Transverse colon (tissue), 4 donors: ENCODE results near the gene UBR7. TPM values are rescaled to one million over a fixed set of nuclear protein-coding genes. Genes with fewer than 3 reads are reported as not detected.

ENCODE experiments used
- DNase-seq: peaks from one replicate; pipeline ENCODE4 v3.0.0-alpha.2; 2019
- H3K27ac ChIP-seq, 4 donors: fragments of 200-600 bp; sonication (generic); 2 replicates each; pipeline ENCODE4 v1.5.1; 2016 to 2018; ENCODE audit warnings: inconsistent platforms in 4 of 4
- H3K27me3 ChIP-seq: fragments of 200-600 bp; sonication (generic); 2 replicates; pipeline ENCODE4 v1.5.1; 2017; ENCODE audit warnings: inconsistent platforms
- H3K36me3 ChIP-seq, 4 donors: fragments of 200-600 bp; sonication (generic); 2 replicates each; pipeline ENCODE4 v1.5.1; 2017 to 2019; ENCODE audit warnings: inconsistent platforms in 4 of 4
- H3K4me1 ChIP-seq, 4 donors: fragments of 200-600 bp; sonication (generic); 2 replicates each; pipeline ENCODE4 v1.5.1; 2017 to 2020; ENCODE audit warnings: inconsistent platforms in 4 of 4
- H3K4me3 ChIP-seq, 4 donors: fragments of 200-600 bp; sonication (generic); 1 replicate in 1 of 4; 2 replicates in 3 of 4; pipeline versions ENCODE4 v1.5.1 to v1.6.1; 2017 to 2019; ENCODE audit warnings: inconsistent platforms in 4 of 4
- H3K9me3 ChIP-seq, 2 donors: fragments of 200-600 bp; sonication (generic); 2 replicates each; pipeline ENCODE4 v1.5.1; 2017 to 2019; ENCODE audit warnings: inconsistent platforms in 2 of 2
- EP300 ChIP-seq: sonication (generic); formaldehyde crosslinking; IDR thresholded peaks from one replicate; pipeline ENCODE4 v1.6.1; 2017; ENCODE audit warnings: antibody characterized with exemption, low read depth
- POLR2A ChIP-seq: fragments of 450-650 bp; IDR thresholded peaks from one replicate; pipeline ENCODE4 v1.6.1; 2016; ENCODE audit warnings: antibody characterized with exemption, mild to moderate bottlenecking, moderate library complexity
- POLR2AphosphoS5 ChIP-seq, 3 donors: sonication (generic); formaldehyde crosslinking; IDR thresholded peaks; one replicate each; pipeline ENCODE4 v1.6.1; 2016; ENCODE audit warnings: antibody characterized with exemption in 3 of 3
- WGBS, 2 donors: methylation state at CpG; one replicate each; pipeline ENCODE4 v1.1.5; 2018; ENCODE audit warnings: low coverage in 1 of 2; 5-methylcytosine and 5-hydroxymethylcytosine counted together
- in situ Hi-C, 4 donors: fragments of 200-750 bp; cut with MboI; loops; one replicate each; pipeline versions ENCODE4 v1.15.0 to v1.15.1; 2017; ENCODE audit warnings: low sequenced_read_pairs in 3 of 4, low pct_ligation_motif_present in 1 of 4, low pct_unique_long_range_greater_than_20kb in 1 of 4
- intact Hi-C: fragments of 100-400 bp; cut with DNase I; formaldehyde crosslinking; loops from one replicate; pipeline ENCODE4 v1.15.1; 2023; ENCODE audit warnings: low total_unique reads
- total RNA-seq, 4 donors: library from RNA; depleted of rRNA; stranded (reverse); fragments of >200 nt; gene quantifications; one replicate each; pipeline ENCODE4 v1.1.0, GENCODE V29; 2016
- TF ChIP-seq, protein P1 (sequence below), 5 experiments: fragments of 200-600 bp in 3 of 5; fragments of 450-650 bp in 2 of 5; sonication (generic) in 3 of 5; IDR thresholded peaks; 1 replicate in 2 of 5; 2 replicates in 3 of 5; pipeline ENCODE4 v1.5.1; 2016 to 2017; ENCODE audit warnings: antibody characterized with exemption in 5 of 5, inconsistent platforms in 3 of 5, mild to moderate bottlenecking in 2 of 5, moderate library complexity in 1 of 5

The UBR7 gene
- total RNA-seq, 4 donors from 2014 or later, result 19.1 to 76.4 (median 23.8) TPM

DNA sequence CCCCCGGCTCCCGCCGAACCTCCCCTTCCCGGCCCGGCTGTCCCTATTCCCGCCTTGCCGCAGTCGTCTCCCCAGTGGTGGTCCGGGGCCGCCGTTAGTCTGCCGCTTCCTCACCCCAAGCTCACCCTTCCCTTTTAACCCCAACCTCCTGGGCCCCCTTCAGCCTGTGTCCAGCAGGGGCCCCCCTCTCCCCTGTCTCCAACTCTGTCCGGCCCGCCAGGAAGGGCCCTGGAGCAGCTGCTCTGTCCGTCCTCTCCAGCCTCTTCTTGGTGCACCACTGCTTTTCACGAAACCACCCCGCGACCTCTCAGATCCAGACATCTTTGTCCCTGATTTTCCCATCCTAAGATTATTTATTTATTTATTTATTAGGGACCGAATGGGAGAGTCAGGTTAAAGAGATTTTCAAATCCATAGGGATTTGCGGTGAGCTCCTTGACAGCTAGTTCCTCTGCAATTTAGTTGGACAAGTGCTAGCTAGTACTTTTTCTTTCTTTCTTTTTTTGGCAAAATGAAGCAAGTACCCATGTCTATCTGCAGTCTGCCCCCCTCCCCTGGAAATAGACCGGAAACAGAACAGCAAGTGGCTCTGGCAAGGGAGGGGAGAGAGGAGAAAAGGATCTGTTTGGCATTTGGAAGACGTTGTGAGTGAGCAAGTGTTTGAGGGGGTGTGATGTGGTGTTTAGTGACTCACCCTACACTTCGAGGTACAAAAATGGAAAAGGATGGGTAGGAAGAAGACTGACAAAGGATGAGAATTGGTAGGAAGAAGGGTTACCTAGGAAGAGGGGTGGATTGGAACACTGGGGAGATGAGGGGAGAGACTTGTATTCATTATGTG is 632 bp downstream of the UBR7 start:
- Histone ChIP-seq H3K27ac (peak overlapping the region; percentile 88 to 94 (median 93)), H3K27me3 (no peaks in the 10 kb centered on the region), H3K4me3 (peak overlapping the region; percentile 54 to 95 (median 76)), H3K4me1 (peaks cover 18 to 39% (median 28%) of the 10 kb centered on the region in 4 donors), H3K36me3 (peaks cover 0 to 14% (median 4%) of the 10 kb centered on the region in 4 donors), H3K9me3 (no peaks in the 10 kb centered on the region)
- TF ChIP-seq, protein P1, sequence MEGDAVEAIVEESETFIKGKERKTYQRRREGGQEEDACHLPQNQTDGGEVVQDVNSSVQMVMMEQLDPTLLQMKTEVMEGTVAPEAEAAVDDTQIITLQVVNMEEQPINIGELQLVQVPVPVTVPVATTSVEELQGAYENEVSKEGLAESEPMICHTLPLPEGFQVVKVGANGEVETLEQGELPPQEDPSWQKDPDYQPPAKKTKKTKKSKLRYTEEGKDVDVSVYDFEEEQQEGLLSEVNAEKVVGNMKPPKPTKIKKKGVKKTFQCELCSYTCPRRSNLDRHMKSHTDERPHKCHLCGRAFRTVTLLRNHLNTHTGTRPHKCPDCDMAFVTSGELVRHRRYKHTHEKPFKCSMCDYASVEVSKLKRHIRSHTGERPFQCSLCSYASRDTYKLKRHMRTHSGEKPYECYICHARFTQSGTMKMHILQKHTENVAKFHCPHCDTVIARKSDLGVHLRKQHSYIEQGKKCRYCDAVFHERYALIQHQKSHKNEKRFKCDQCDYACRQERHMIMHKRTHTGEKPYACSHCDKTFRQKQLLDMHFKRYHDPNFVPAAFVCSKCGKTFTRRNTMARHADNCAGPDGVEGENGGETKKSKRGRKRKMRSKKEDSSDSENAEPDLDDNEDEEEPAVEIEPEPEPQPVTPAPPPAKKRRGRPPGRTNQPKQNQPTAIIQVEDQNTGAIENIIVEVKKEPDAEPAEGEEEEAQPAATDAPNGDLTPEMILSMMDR (IDR thresholded peaks at IDR 0.05), result peak in 1 of 5 experiments; percentile 23
- no peak for TF ChIP-seq EP300
- DNase-seq, result no peak
- in situ Hi-C loops (no loop called here), intact Hi-C loops (no loop called here)
- WGBS, 2 donors, result 0 to 1% methylated on average over 5 to 18 of the region's 23 CpGs

DNA sequence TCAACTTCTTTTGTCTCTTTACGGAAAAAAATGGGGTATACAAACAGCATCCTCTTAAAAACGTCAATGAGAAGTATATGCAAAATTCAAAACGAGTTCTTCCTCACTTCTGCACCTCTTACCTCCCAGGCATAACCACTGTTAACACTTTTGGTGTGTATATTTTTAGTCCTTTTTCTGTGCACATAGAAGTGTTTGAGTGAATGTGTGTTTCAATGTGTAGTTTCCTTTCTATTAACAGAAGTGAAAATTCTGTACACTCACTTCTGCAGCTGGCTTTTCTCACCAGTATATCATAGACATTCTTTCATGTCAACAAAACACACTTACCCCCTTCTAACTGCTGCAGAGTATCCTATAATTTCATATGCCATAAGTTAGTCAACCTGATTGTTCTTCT is 5.4 kb downstream of the UBR7 start:
- DNase-seq, result no peak
- no peaks in the 10 kb centered on the region for H3K27me3 ChIP-seq
- 65 to 76% methylated on average over 3 of the region's 3 CpGs for WGBS, 2 donors
- peaks cover 9 to 23% (median 17%) of the 10 kb centered on the region in 4 donors for H3K4me1 ChIP-seq
- H3K4me3 ChIP-seq, result no peak overlapping the region
- peaks cover 0 to 41% (median 20%) of the 10 kb centered on the region in 4 donors for H3K36me3 ChIP-seq
- TF ChIP-seq, protein P1 (IDR thresholded peaks at IDR 0.05), result no peak
- TF ChIP-seq POLR2A (no peak), POLR2AphosphoS5 (IDR thresholded peaks at IDR 0.05) (no peak)
- intact Hi-C loops, result no loop called here
- in situ Hi-C loops, result no loop called here
- H3K9me3 ChIP-seq, result no peaks in the 10 kb centered on the region
- no peak overlapping the region for H3K27ac ChIP-seq

DNA sequence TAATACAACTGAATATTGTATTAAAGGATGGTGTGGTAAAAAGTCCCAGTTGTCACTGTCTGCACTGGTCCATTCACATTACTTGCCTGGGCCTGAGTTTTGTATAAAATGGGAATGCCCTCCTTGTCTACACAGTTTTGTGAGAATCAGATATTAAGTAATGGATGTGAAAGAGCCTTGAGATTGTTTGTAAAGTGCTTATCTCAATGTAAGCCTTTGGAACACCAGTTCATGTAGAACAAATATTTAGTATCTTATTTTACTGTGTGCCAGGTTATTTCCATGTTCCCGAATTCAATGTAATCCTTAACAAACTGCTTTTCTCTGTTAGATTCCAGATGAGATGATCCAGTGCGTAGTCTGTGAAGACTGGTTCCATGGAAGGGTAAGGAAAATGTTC is 7.5 kb downstream of the UBR7 start:
- no peak overlapping the region for H3K4me3 ChIP-seq
- peaks cover 0 to 44% (median 21%) of the 10 kb centered on the region in 4 donors for H3K36me3 ChIP-seq
- in situ Hi-C loops (no loop called here), intact Hi-C loops (no loop called here)
- H3K27me3 ChIP-seq, result no peaks in the 10 kb centered on the region
- no peaks in the 10 kb centered on the region for H3K9me3 ChIP-seq
- H3K27ac ChIP-seq, result no peak overlapping the region
- DNase-seq, result no peak
- no peak for TF ChIP-seq POLR2AphosphoS5 (IDR thresholded peaks at IDR 0.05)
- no peak for TF ChIP-seq POLR2A
- TF ChIP-seq, protein P1 (IDR thresholded peaks at IDR 0.05), result no peak
- no peak for TF ChIP-seq EP300
- WGBS, 2 donors, result 83 to 94% methylated on average over 2 of the region's 2 CpGs
- H3K4me1 ChIP-seq, result peaks cover 0 to 7% (median 1%) of the 10 kb centered on the region in 4 donors

DNA sequence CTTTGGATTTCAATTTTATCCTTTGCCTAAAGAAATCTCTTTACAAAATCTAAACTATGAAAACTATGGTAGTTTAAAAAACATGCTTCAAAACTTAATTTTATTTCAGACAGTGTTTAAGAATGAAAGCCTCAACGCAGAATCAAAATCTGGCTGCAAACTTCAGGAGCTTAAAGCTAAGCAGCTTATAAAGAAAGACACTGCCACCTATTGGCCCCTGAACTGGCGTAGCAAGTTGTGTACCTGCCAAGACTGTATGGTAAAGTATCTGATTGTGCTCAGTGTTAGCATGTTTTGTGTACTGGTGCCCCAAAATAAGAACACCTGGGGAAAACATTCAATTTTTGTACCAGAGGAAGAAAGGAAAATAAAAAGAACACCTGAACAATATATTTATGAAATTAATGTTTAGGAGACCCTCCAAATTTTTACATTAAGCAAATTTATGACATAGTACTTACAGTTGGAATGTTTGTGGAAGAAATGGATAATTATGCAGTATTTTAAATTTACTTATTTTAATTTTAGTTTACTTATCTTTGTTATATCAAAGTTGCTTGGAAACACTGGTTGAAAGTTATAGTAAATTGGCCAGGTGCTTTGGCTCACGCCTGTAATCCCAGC is 12.2 kb downstream of the UBR7 start:
- H3K27me3 ChIP-seq, result no peaks in the 10 kb centered on the region
- WGBS, 2 donors, result 49 to 57% methylated on average over 3 of the region's 3 CpGs
- H3K4me1 ChIP-seq, result no peaks in the 10 kb centered on the region
- no peak overlapping the region for H3K4me3 ChIP-seq
- intact Hi-C loops (no loop called here), in situ Hi-C loops (no loop called here)
- peak; percentile 46 for DNase-seq
- peaks cover 0 to 71% (median 22%) of the 10 kb centered on the region in 4 donors for H3K36me3 ChIP-seq
- H3K27ac ChIP-seq, result no peak overlapping the region
- TF ChIP-seq POLR2AphosphoS5 (IDR thresholded peaks at IDR 0.05), result no peak
- TF ChIP-seq, protein P1 (IDR thresholded peaks at IDR 0.05), result peak; percentile 33 to 49 (median 47)
- H3K9me3 ChIP-seq, result no peaks in the 10 kb centered on the region
